Keratinocyte (primary cell): ENCODE results near the gene ETV3L. TPM values are rescaled to one million over a fixed set of nuclear protein-coding genes. Genes with fewer than 3 reads are reported as not detected.

Experiments
- DNase-seq: peaks from one replicate; pipeline ENCODE4 v3.0.0-alpha.2; 2011; ENCODE audit warnings: low read depth, missing footprints, low spot score
- FAIRE-seq: peaks from 2 replicates; lab custom pipeline; 2011; peaks lifted over from hg19 to GRCh38; lab: Jason Lieb, UNC
- H2AFZ ChIP-seq: 2 replicates; pipeline ENCODE4 v1.6.0; 2012; ENCODE audit warnings: low read length, control low read depth, inconsistent platforms; ENCODE audit not compliant: control insufficient read depth
- H3K27ac ChIP-seq: 2 replicates; pipeline ENCODE4 v1.5.1; 2011; ENCODE audit warnings: low read length; ENCODE audit not compliant: control insufficient read depth, insufficient read depth
- H3K27me3 ChIP-seq: 3 replicates; pipeline ENCODE4 v1.6.0; 2011; ENCODE audit warnings: low read length; ENCODE audit not compliant: control insufficient read depth, insufficient read depth; ENCODE audit errors: extremely low read depth
- H3K36me3 ChIP-seq, 2 experiments: 2 replicates in 1 of 2; 3 replicates in 1 of 2; pipeline ENCODE4 v1.5.1; 2011; ENCODE audit warnings: low read length in 2 of 2, mild to moderate bottlenecking in 1 of 2; ENCODE audit not compliant: control insufficient read depth in 2 of 2, insufficient read depth in 2 of 2; ENCODE audit errors: extremely low read depth in 1 of 2
- H3K4me1 ChIP-seq: 3 replicates; pipeline ENCODE4 v1.5.1; 2011; ENCODE audit warnings: low read length; ENCODE audit not compliant: control insufficient read depth, insufficient read depth; ENCODE audit errors: extremely low read depth
- H3K4me2 ChIP-seq: 3 replicates; pipeline ENCODE4 v1.6.0; 2011; ENCODE audit warnings: low read depth, low read length; ENCODE audit not compliant: control insufficient read depth, insufficient read depth; ENCODE audit errors: extremely low read depth
- H3K4me3 ChIP-seq, 3 experiments: fragments of 200-600 bp in 1 of 3; sonication (generic) in 1 of 3; 2 replicates in 2 of 3; 3 replicates in 1 of 3; pipeline ENCODE4 v1.5.1; 2011 to 2016; ENCODE audit warnings: low read length in 3 of 3, mild to moderate bottlenecking in 3 of 3, control low read depth in 2 of 3, inconsistent platforms in 1 of 3, low read depth in 1 of 3, mixed read lengths in 1 of 3, mixed run types in 1 of 3, moderate library complexity in 1 of 3; ENCODE audit not compliant: control insufficient read depth in 2 of 3, insufficient read depth in 2 of 3; ENCODE audit errors: extremely low read depth in 1 of 3
- H3K79me2 ChIP-seq: 2 replicates; pipeline ENCODE4 v1.6.0; 2012; ENCODE audit warnings: low read length; ENCODE audit not compliant: control insufficient read depth, insufficient read depth
- H3K9ac ChIP-seq: 3 replicates; pipeline ENCODE4 v1.6.0; 2011; ENCODE audit warnings: low read length; ENCODE audit not compliant: control insufficient read depth, insufficient read depth; ENCODE audit errors: extremely low read depth
- H3K9me1 ChIP-seq: 3 replicates; pipeline ENCODE4 v1.6.0; 2011; ENCODE audit warnings: low read length; ENCODE audit not compliant: control insufficient read depth, insufficient read depth; ENCODE audit errors: extremely low read depth
- H3K9me3 ChIP-seq: 2 replicates; pipeline ENCODE4 v1.5.1; 2012; ENCODE audit warnings: low read depth, low read length; ENCODE audit not compliant: control insufficient read depth
- H4K20me1 ChIP-seq: 3 replicates; pipeline ENCODE4 v1.6.0; 2011; ENCODE audit warnings: low read length; ENCODE audit not compliant: control insufficient read depth, insufficient read depth; ENCODE audit errors: extremely low read depth
- CTCF ChIP-seq, 3 experiments: IDR thresholded peaks in 1 of 3; conservative IDR thresholded peaks in 1 of 3; optimal IDR thresholded peaks in 1 of 3; 2 replicates in 2 of 3; 3 replicates in 1 of 3; pipeline versions ENCODE3 to v1.5.1; 2011; ENCODE audit warnings: low read length in 3 of 3, mild to moderate bottlenecking in 3 of 3, moderate library complexity in 2 of 3, control low read depth in 1 of 3, inconsistent platforms in 1 of 3; ENCODE audit not compliant: insufficient read depth in 2 of 3; ENCODE audit errors: extremely low read depth in 1 of 3
- EZH2 ChIP-seq: IDR thresholded peaks from one replicate; pipeline ENCODE4 v1.6.1; 2012; ENCODE audit warnings: inconsistent platforms, mild to moderate bottlenecking, low read length, moderate library complexity
- dilution Hi-C: fragments of 300-500 bp; cut with MboI; formaldehyde crosslinking; loops from one replicate; pipeline ENCODE4 v1.7.0; 2020; ENCODE audit warnings: low sequenced_read_pairs; ENCODE audit not compliant: extremely low pct_ligation_motif_present
- polyA plus RNA-seq, 5 experiments: library from polyadenylated mRNA; depleted of rRNA in 3 of 5; stranded (reverse) in 3 of 5; stranded (forward) in 1 of 5; unstranded in 1 of 5; fragments of >200 nt; gene quantifications; 1 replicate in 1 of 5; 2 replicates in 3 of 5; 3 replicates in 1 of 5; pipeline versions ENCODE4 v1.2.1 to v1.2.3, GENCODE V29; 2011 to 2012; ENCODE audit warnings: missing spikeins in 2 of 5, low read depth in 1 of 5, low replicate concordance in 1 of 5

The ETV3L gene
- polyA plus RNA-seq, 1 donor (not counting 4 experiments of a cell fraction or from before 2014, with no cell fraction given): not detected

DNA sequence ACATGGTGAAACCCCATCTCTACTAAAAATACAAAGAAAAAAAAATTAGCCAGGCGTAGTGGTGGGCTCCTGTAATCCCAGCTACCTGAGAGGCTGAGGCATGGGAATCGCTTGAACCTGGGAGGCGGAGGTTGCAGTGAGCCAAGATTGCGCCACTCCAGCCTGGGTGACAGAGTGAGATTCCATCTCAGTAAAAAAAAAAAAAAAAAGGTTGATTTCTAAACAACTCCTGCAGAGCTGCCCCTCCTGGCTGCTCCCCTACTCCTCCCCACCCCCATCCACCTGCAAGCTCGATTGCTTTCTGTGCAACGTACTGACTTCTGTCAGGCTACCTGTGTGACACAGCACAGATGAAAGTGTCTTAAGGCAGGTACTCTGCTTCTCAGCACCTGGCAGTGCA, 13.3 kb downstream of the ETV3L start:
- Histone ChIP-seq H3K27me3 (no peaks in the 10 kb centered on the region), H3K9ac (no peak overlapping the region), H3K36me3 (no peaks in the 10 kb centered on the region), H3K4me1 (peaks cover 3% of the 10 kb centered on the region), H4K20me1 (no peaks in the 10 kb centered on the region), H2AFZ (no peak overlapping the region), H3K9me1 (no peaks in the 10 kb centered on the region), H3K79me2 (no peaks in the 10 kb centered on the region), H3K9me3 (no peaks in the 10 kb centered on the region), H3K4me3 (no peak overlapping the region), H3K27ac (no peak overlapping the region), H3K4me2 (no peak overlapping the region)
- no peak for TF ChIP-seq EZH2
- no peak for TF ChIP-seq CTCF (optimal IDR thresholded peaks at IDR 0.05 in 1 of 3, IDR thresholded peaks at IDR 0.05 in 1 of 3, conservative IDR thresholded peaks at IDR 0.05 in 1 of 3; ENCODE audit: extremely low read depth in 1 of 3, insufficient read depth in 2 of 3, low read length in 3 of 3)
- dilution Hi-C loops: no loop called here
- no peak for FAIRE-seq
- no peak for DNase-seq

- no peaks in the 10 kb centered on the region for H3K79me2 ChIP-seq
- no peak overlapping the region for H3K9ac ChIP-seq
- no peaks in the 10 kb centered on the region for H4K20me1 ChIP-seq
- H3K4me1 ChIP-seq: peaks cover 2% of the 10 kb centered on the region
- H3K27ac ChIP-seq: no peak overlapping the region
- H3K9me3 ChIP-seq: no peaks in the 10 kb centered on the region
- H3K27me3 ChIP-seq: no peaks in the 10 kb centered on the region
- H3K4me2 ChIP-seq: no peak overlapping the region
- no peaks in the 10 kb centered on the region for H3K36me3 ChIP-seq
- FAIRE-seq (no peak), DNase-seq (no peak)
- no peak for TF ChIP-seq CTCF (optimal IDR thresholded peaks at IDR 0.05 in 1 of 3, IDR thresholded peaks at IDR 0.05 in 1 of 3, conservative IDR thresholded peaks at IDR 0.05 in 1 of 3; ENCODE audit: extremely low read depth in 1 of 3, insufficient read depth in 2 of 3, low read length in 3 of 3)
- TF ChIP-seq EZH2: no peak
- dilution Hi-C loops: no loop called here
- no peak overlapping the region for H2AFZ ChIP-seq
- H3K4me3 ChIP-seq: no peak overlapping the region
- no peaks in the 10 kb centered on the region for H3K9me1 ChIP-seq
These were observed 14.2 kb downstream of the ETV3L start for GRCh38 chr1:157085421-157085820.
